Measurements from ENCODE around the gene COL5A2.

GRCh38 chr2:189225032-189225431, 45.5 kb upstream of the COL5A2 start:
- no peak for TF ChIP-seq CTCF (conservative IDR thresholded peaks at IDR 0.05; ENCODE audit: low read length)
- no peak for TF ChIP-seq EZH2phosphoT487 (IDR thresholded peaks at IDR 0.05; ENCODE audit: borderline replicate concordance)
